Ascending aorta (tissue), 2 donors: ENCODE measurements around the gene DDX5. TPM values are rescaled to one million over a fixed set of nuclear protein-coding genes. Genes with fewer than 3 reads are reported as not detected.

Experiments
- DNase-seq, 2 donors: peaks; one replicate each; pipeline ENCODE4 v3.0.0-alpha.2; 2019; ENCODE audit warnings: low spot score in 2 of 2
- H3K27ac ChIP-seq, 2 donors: fragments of 200-600 bp; sonication (generic); one replicate each; pipeline ENCODE4 v1.5.1; 2016 to 2017; ENCODE audit warnings: mild to moderate bottlenecking in 1 of 2
- H3K27me3 ChIP-seq: fragments of 200-600 bp; sonication (generic); one replicate; pipeline ENCODE4 v1.5.1; 2017
- H3K36me3 ChIP-seq, 2 donors: fragments of 200-600 bp; sonication (generic); one replicate each; pipeline ENCODE4 v1.5.1; 2016
- H3K4me1 ChIP-seq, 2 donors: fragments of 200-600 bp; sonication (generic); one replicate each; pipeline ENCODE4 v1.5.1; 2016 to 2017; ENCODE audit warnings: mild to moderate bottlenecking in 1 of 2
- H3K4me3 ChIP-seq, 2 donors: fragments of 200-600 bp; sonication (generic); one replicate each; pipeline ENCODE4 v1.5.1; 2016 to 2017; ENCODE audit warnings: mild to moderate bottlenecking in 1 of 2
- H3K9me3 ChIP-seq, 2 donors: fragments of 200-600 bp; sonication (generic); one replicate each; pipeline ENCODE4 v1.5.1; 2016
- CTCF ChIP-seq, 3 experiments: fragments of 200-600 bp in 2 of 3; fragments of 450-650 bp in 1 of 3; sonication (generic) in 2 of 3; IDR thresholded peaks; one replicate each; pipeline ENCODE4 v1.5.1; 2016 to 2019; ENCODE audit warnings: antibody characterized with exemption in 3 of 3, mild to moderate bottlenecking in 1 of 3, moderate library complexity in 1 of 3
- intact Hi-C: fragments of 100-400 bp; cut with DNase I; formaldehyde crosslinking; loops from one replicate; pipeline ENCODE4 v1.15.1; 2023
- total RNA-seq: library from RNA; depleted of rRNA; stranded (reverse); fragments of >200 nt; gene quantifications from one replicate; pipeline ENCODE4 v1.1.0, GENCODE V29; 2016

DDX5 gene
- total RNA-seq, 1 donor from 2014 or later = 564 TPM

- no peaks in the 10 kb centered on the region for H3K27me3 ChIP-seq
- peaks cover 80 to 100% of the 10 kb centered on the region in 2 donors for H3K36me3 ChIP-seq
- no peaks in the 10 kb centered on the region for H3K4me1 ChIP-seq
- H3K9me3 ChIP-seq = no peaks in the 10 kb centered on the region
- no peak overlapping the region for H3K4me3 ChIP-seq
- H3K27ac ChIP-seq = no peak overlapping the region
- intact Hi-C loops = no loop called here
- no peak for DNase-seq
- no peak for TF ChIP-seq CTCF (IDR thresholded peaks at IDR 0.05)
Observed at GRCh38 chr17:64529221-64529620, 23.1 kb upstream of the DDX5 start.

DNA sequence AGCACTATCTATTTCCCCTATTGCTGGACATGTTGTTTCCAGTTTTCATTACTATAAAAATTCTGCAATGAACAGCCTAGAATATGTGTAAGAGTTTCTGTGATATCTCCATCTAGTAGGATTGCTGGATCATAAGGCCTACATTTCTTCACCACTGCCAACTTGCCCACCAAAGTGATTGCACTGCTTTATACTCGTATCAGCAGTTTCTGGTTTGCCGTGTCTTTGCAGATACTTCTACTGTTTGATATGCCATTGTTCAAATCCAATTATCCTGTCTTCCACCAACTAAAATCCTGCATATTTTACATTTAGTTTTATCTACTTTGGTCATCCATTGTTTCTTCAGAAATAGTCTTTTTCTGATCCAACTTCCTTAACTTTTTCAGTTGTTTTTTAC lies 21.8 kb upstream of the DDX5 start:
- peaks cover 78 to 100% of the 10 kb centered on the region in 2 donors for H3K36me3 ChIP-seq

GRCh38 chr17:64520359-64520758 lies 14.3 kb upstream of the DDX5 start:
- DNase-seq = no peak
- Histone ChIP-seq H3K36me3 (peaks cover 65 to 89% of the 10 kb centered on the region in 2 donors), H3K27me3 (no peaks in the 10 kb centered on the region), H3K4me3 (no peak overlapping the region), H3K27ac (no peak overlapping the region), H3K9me3 (no peaks in the 10 kb centered on the region), H3K4me1 (no peaks in the 10 kb centered on the region)
- TF ChIP-seq CTCF (IDR thresholded peaks at IDR 0.05) = no peak
- intact Hi-C loops = no loop called here

More for the DNA sequence above, 21.8 kb upstream of the DDX5 start:
- TF ChIP-seq CTCF (IDR thresholded peaks at IDR 0.05) = no peak
- no peak for DNase-seq
- Histone ChIP-seq H3K27me3 (no peaks in the 10 kb centered on the region), H3K4me1 (no peaks in the 10 kb centered on the region), H3K4me3 (no peak overlapping the region), H3K27ac (no peak overlapping the region), H3K9me3 (no peaks in the 10 kb centered on the region)
- intact Hi-C loops = no loop called here

DNA sequence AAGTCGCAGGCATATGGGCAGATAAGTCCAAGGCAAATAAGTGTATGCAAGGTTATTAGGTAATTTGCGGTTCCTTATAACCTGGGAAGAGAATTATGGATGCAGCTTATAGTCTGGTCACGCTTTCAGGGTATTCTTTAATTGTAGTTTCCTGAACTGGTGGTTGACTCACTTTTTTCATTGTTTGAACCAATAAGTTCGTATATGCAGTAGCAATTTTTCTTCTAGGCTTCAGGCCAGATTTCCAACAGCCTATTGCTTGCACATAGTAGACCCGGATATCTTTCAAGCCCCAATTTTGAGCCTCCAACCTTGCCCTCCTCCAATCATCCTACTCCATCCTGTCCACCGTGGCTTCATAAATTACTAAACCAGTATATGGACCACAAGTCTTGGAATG lies 13.5 kb upstream of the DDX5 start:
- Histone ChIP-seq H3K9me3 (no peaks in the 10 kb centered on the region), H3K27me3 (no peaks in the 10 kb centered on the region), H3K27ac (no peak overlapping the region), H3K36me3 (peaks cover 62 to 87% of the 10 kb centered on the region in 2 donors), H3K4me3 (no peak overlapping the region), H3K4me1 (no peaks in the 10 kb centered on the region)
- DNase-seq = no peak
- intact Hi-C loops = no loop called here
- TF ChIP-seq CTCF (IDR thresholded peaks at IDR 0.05) = no peak

GRCh38 chr17:64515829-64516228 lies 9.7 kb upstream of the DDX5 start:
- DNase-seq = no peak
- H3K4me3 ChIP-seq = no peak overlapping the region
- no peak overlapping the region for H3K27ac ChIP-seq
- H3K27me3 ChIP-seq = no peaks in the 10 kb centered on the region
- peaks cover 44 to 70% of the 10 kb centered on the region in 2 donors for H3K36me3 ChIP-seq
- no peak for TF ChIP-seq CTCF (IDR thresholded peaks at IDR 0.05)
- no peaks in the 10 kb centered on the region for H3K4me1 ChIP-seq
- no peaks in the 10 kb centered on the region for H3K9me3 ChIP-seq
- intact Hi-C loops = no loop called here

GRCh38 chr17:64515419-64515818 lies 9.3 kb upstream of the DDX5 start:
- Histone ChIP-seq H3K9me3 (no peaks in the 10 kb centered on the region), H3K27ac (no peak overlapping the region), H3K27me3 (no peaks in the 10 kb centered on the region), H3K4me3 (no peak overlapping the region), H3K36me3 (peaks cover 45 to 70% of the 10 kb centered on the region in 2 donors), H3K4me1 (no peaks in the 10 kb centered on the region)
- no peak for DNase-seq
- no peak for TF ChIP-seq CTCF (IDR thresholded peaks at IDR 0.05)
- intact Hi-C loops = no loop called here
